GM12872 (cell line): ENCODE measurements around the gene C1orf105.

Source experiments
- TF ChIP-seq, protein P1 (sequence below): IDR thresholded peaks from 3 replicates; pipeline ENCODE4 v1.5.1; 2011; ENCODE audit warnings: low read depth, mild to moderate bottlenecking, low read length, moderate library complexity; ENCODE audit not compliant: insufficient read depth

The C1orf105 gene

GRCh38 chr1:172482044-172482443 is 61.6 kb downstream of the C1orf105 start:
- TF ChIP-seq, protein P1, sequence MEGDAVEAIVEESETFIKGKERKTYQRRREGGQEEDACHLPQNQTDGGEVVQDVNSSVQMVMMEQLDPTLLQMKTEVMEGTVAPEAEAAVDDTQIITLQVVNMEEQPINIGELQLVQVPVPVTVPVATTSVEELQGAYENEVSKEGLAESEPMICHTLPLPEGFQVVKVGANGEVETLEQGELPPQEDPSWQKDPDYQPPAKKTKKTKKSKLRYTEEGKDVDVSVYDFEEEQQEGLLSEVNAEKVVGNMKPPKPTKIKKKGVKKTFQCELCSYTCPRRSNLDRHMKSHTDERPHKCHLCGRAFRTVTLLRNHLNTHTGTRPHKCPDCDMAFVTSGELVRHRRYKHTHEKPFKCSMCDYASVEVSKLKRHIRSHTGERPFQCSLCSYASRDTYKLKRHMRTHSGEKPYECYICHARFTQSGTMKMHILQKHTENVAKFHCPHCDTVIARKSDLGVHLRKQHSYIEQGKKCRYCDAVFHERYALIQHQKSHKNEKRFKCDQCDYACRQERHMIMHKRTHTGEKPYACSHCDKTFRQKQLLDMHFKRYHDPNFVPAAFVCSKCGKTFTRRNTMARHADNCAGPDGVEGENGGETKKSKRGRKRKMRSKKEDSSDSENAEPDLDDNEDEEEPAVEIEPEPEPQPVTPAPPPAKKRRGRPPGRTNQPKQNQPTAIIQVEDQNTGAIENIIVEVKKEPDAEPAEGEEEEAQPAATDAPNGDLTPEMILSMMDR: no peak

DNA sequence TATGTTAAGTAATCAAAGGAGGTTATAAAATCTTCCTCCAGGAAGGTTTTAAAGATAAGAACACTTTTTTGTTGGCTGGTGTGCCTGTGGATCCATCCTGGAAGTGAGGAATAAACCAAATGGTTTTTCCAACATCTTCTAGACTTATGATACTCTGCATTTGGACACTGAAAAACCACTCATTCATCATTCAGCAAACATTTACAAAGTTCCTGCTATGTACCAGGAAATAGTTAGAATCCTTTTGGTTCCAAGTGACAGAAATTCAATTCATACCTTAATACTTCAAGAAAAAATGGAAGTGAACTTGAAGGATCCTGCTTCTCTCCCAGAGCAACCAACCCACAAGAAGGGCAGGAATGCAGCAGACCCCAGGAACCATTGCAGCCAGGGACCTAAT is 63.0 kb downstream of the C1orf105 start:
- TF ChIP-seq, protein P1: no peak

DNA sequence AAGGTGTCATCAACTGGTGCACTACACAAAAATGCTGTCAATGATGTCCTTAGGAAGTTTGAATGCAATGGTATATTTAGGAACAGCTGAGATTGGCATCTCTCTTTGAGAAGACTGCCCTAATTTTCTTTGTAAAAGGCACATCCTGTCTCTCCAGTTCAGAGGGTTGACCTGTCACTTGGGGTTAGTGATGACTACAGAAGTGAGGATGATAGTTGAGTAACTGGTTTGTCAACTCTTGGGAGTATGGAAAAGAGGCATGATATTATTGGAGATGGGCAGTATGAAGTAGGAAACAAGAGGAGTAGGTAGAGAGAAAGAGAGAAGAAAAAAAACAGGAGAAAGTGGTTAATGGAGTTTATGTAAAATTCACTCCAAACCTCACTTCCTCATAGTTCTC is 63.8 kb downstream of the C1orf105 start:
- TF ChIP-seq, protein P1: no peak

GRCh38 chr1:172485626-172486025 is 65.1 kb downstream of the C1orf105 start:
- TF ChIP-seq, protein P1: no peak

DNA sequence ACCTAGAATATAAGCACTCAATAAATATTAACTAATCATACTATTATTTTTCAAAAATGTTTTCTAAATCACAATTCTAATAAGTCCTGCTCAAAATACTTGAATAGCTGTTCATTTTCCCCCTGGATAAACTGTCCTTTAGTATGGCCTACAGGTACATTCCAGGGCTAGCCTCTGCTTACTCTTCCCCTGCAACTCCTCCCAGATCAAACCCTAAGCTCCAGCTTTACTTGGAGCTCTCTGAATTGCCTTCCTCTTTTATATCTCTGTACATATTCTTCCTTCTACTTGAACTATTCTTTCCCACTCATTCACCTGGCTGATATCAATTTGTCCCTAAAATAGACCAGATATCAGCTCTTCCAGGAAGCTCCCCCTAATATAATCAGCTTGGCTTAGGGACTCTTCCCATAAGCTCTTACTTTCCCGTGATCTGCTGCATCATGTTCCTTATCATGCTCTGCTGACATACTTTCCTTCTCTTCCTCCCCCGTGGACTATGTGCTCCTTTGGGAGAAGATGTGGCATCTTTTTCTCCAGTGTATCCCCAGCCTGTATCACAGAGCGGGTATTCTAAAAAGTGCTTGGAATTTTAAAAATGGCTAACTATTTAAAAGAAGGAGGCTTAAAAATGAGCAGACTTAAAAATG is 66.4 kb downstream of the C1orf105 start:
- TF ChIP-seq, protein P1: no peak

DNA sequence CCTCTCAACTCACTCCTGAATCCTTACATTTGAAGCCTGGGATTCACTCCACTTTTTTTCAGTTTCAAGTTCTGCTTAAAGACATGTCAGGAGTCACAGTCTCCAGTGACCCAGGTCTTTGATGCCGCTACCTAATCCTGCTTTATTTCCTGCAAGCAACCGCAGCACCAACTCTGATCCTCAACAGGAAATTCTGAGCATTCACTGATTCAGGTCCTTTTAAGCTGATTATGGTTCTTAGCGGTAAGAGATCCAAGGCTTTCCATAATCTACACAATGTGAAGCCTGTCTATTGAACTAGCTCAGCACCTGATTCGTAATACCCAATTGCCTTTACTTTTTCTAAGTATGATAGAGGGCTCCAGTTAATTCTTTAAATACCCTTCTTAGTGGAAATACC is 67.1 kb downstream of the C1orf105 start:
- TF ChIP-seq, protein P1: no peak

- TF ChIP-seq, protein P1: no peak
These were observed 67.9 kb downstream of the C1orf105 start for GRCh38 chr1:172488393-172488792.
